CD4-positive, alpha-beta T cell treated with Interleukin-10 for 1 hour (primary cell): ENCODE results near the gene SERTAD4.
"Not testable (repeated sequence)": the region's sequence is repeated elsewhere in the genome, so short reads cannot be mapped to it uniquely, and the experiment has no call there.

Experiments used
- DNase-seq: peaks from one replicate; pipeline ENCODE4 v3.0.0-alpha.2; 2020

The SERTAD4 gene

GRCh38 chr1:210262167-210262896 is 29.7 kb downstream of the SERTAD4 start:
- no peak for DNase-seq

- DNase-seq: no peak
These were observed 30.3 kb downstream of the SERTAD4 start for GRCh38 chr1:210262897-210263272.

GRCh38 chr1:210263963-210264362 is 31.4 kb downstream of the SERTAD4 start:
- DNase-seq: no peak

- DNase-seq: no peak
These were observed 32.1 kb downstream of the SERTAD4 start for GRCh38 chr1:210264496-210265380.

DNA sequence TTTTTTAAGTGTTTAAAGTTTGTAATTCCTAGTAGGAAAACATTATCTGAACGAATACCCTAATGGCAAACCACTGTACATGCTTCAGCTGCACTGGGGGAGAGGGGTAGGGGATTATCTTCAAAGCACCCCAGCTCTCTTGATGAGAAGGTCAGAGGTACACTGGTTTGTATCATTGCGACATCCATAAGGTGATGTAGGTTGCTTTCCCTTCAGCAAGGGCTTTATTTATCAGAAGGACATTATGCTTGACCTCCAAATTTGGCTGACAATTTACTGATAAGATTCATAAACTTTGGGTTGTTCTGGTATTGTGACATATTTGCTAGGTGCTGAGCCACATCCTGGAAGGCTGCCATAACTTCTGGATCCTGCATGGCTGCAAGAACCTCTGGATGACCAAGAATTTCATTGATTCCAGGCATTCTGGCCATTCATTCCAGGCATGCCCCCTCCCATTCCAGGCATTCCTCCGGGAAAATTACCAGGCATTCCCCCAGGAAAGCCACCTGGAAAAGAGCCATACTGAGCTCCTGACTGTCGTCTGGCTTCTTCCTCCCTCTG is 32.9 kb downstream of the SERTAD4 start:
- not testable (repeated sequence) for DNase-seq

DNA sequence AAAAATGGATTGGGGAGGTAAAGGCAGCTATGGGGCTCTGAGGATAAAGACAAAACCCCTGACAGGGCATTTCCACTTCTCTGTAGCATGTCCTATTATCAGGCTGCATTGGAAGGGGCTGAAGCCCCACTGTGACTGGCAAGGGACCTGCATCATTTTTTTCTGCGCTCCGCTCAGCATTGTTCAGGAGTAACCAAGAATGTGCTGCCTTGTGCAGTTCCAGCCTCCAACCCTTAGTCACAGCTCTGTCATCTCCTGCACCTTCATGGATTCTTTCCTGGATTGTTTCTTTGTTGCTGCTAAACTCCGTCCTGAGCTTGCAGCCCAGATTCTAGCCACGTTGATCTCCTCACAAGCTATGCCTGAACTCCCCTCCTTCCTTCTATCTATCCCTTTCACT is 37.4 kb downstream of the SERTAD4 start:
- no peak for DNase-seq

GRCh38 chr1:210272666-210273065 is 40.1 kb downstream of the SERTAD4 start:
- DNase-seq: no peak

GRCh38 chr1:210280221-210280620 is 47.6 kb downstream of the SERTAD4 start:
- DNase-seq: no peak

DNA sequence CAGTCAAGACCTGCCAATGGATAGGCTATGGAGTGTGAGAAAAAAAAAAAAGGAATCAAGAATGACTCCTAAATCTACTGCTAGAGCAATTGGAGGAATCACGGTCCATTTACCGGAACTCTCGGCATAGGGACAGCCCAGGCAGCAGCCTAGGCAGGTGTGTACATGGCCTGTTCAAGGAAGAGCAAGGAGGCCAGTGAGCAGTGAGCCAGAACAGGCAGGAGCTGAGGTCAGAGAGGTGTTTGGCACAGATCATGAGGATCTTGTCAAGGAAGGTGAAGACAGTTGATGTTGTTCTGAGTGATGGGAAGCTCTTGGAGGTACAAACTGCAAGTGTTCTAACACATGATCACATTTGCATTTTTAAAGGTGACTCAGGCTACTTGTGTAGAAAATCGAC is 55.5 kb downstream of the SERTAD4 start:
- no peak for DNase-seq

- no peak for DNase-seq
These were observed 56.7 kb downstream of the SERTAD4 start for GRCh38 chr1:210289248-210289647.

DNA sequence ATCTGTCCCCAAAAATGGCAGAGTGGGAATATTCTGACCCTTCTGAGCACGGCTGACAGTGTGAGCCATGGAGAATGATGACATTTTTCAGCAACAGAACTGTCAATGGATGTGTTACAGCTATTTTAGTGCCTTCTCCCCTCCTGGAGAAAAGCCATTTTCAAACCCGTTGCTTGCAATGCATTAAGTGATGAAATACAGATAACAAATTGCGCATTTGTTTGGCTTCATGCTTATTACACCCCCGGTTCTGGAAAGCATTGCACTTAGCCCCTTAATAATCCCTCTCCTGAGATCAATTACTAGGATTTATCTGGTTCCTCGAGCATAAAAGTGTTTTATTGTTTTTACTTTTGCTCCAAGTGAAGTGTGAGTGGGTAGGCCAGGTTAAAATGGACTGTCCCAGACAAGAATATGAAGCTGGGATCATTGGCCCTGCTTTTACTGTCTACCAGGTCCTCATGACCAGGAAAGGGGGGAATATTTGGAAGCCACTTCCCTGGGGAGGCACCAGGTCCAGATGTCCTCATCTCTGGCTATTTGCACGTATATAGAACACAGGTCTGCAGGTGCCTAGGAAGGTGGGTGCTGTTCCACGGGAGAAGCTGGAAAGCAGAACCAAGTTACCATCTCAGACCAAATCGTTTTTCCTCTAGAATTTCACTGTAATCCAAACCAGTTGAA is 58.6 kb downstream of the SERTAD4 start:
- no peak for DNase-seq

DNA sequence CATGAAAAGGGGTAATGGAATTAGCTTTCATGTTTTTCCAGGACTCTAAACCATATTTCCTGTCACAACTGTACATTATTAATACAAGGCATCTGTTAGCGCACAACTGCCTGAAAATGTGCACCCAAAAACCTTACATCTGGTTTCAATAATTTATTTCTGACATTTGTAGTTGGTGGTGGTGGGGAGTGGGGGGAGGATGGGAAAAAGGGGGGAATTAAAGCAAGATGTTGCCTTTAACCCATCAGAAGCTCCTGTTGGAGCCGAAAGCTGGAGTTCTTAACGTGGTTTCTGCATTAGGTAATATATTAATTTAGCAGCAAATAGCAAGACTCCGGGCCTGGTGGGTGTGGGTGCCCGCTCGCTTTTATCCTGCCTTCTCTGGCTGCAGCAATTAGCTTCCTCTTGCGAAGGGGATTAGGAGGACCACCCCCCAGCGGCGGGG is 59.2 kb downstream of the SERTAD4 start:
- no peak for DNase-seq

DNA sequence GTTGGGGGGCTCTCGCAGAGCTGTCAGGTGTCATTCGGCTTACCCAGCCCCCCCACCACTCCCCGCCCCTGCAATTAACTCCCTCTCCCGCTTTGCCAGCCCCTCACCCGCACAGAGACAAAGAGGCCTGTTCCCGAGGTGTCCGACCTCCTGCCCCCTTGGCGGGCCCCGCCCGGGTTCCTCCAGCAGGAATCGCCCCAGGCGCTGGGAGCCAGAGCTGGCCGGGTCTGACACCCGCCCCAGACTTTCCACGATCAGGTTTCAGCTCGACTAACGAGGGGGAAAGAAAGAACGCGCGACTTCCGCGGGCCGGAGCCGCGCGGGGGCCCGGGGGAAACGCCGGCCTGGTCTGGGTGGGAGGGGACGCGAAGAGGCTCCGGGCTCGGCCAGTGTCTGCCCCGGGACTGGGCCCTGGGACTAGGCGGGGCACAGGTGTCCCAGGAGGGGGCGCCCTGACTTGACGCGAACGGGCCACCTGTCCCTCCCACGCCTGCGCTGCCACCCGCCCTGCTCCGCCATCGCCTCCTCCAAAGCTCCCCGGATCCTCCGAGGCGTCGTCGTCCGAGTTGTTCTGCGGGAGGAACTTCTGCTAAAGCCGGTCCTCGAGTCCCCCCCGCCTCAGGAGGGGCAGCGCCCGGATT is 59.8 kb downstream of the SERTAD4 start:
- peak; percentile 22 for DNase-seq

- no peak for DNase-seq
These were observed 60.6 kb downstream of the SERTAD4 start for GRCh38 chr1:210293171-210293607.

GRCh38 chr1:210294999-210295745 is 62.6 kb downstream of the SERTAD4 start:
- no peak for DNase-seq
